CD4-positive, alpha-beta T cell treated with Interleukin-1 beta for 1 hour (primary cell): ENCODE results near the gene STARD13.
"Not testable (repeated sequence)": the region's sequence is repeated elsewhere in the genome, so short reads cannot be mapped to it uniquely, and the experiment has no call there.

ENCODE experiments used
- DNase-seq, 2 donors: peaks; one replicate each; pipeline ENCODE4 v3.0.0-alpha.2; 2020 to 2022

Gene STARD13

DNA sequence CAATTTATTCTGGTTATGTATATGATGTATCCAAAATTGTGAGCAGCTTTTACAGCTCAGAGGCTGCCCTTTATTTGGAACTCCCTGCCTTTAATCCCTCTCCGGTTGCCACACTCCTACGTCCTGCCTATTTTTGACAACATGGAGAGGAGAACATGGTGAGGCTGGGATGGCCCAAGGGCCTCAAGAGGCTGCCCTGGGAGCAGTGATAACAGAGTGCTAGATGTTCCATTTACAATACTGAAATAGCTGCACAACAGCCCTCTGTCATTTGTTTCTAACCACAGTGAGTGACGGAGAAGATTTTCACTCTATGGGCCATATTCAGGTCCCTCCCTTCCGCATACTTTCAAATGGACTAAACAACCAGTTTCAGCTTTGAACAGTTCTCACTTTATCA, 33.4 kb downstream of the STARD13 start:
- DNase-seq, result no peak

DNA sequence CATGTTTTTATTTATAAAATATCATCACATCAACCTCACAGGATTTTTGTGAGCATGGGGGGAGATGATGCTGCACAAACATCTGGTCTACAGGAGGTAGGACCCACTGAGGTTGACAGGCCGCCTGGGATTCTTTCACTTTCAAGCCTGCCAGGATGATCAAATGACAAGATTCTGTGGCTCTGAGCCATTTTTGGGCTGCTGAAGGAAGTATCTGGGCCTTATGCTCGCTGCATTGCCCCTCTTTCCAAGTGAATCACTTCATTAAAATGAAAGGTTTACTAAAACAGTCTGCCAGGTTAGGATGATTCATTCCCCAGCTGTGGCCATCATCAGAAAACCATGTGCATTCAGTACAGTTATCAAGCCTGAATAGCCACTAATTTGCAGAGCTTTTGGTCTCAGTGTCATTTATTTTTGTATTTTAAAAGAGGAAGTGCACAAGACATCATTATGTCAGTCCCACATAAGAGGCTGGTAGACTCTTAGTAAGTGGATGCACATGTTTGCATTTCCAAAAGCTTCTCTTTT, 34.4 kb downstream of the STARD13 start:
- no peak for DNase-seq

DNA sequence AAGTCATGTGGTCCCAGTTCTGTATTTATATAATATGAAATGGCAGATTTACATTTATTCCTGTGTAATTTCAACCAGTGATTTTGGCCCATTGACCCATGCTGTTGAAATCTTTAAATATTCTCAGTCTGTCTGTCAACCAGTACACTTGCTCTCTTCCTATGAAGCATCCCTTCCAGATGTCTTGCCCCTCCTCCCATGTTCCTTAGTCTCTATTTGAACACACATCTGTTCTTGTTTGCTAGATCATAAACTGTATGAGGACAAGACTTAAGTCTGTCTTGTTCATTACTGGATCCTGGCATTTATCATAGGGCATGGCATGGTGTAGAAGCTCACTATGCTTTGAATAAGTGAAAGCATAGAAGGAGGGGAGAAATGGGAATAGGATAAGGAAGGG, 34.9 kb downstream of the STARD13 start:
- no peak for DNase-seq

DNA sequence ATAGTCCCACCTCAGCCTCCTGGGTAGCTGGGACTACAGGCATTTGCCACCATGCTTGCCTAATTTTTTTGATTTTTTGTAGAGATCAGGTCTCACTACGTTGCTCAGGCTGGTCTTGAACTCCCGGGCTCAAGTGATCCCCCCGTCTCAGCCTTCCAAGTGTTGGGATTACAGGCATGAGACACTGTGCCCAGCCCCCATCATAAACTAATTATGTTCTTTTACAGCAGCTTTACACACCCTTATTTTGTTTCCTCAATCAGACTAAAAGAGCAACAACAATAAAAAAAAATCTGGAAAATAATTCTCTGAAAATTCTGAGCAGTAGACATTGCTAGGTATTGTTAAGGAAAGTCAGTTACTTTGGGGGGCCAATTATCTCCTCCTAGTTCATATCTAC, 35.7 kb downstream of the STARD13 start:
- no peak for DNase-seq

DNA sequence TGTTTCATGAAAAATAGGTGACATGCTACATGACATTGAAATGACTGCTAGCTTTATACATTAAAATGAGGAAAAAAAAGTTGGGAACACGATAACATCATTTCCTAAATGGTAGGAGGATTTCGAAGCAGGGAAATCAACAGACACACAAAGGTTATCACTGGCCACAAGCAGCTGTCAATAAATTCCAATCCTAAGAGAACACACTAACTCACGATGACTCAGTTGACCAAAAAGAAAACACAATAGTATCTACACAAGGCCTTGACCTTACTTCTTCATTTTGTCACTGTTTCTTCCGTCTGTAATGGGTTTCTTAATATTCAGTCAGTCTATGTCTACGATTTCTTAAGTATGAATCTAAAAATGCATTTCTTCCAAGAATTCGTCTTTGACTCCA, 36.5 kb downstream of the STARD13 start:
- no peak for DNase-seq

DNA sequence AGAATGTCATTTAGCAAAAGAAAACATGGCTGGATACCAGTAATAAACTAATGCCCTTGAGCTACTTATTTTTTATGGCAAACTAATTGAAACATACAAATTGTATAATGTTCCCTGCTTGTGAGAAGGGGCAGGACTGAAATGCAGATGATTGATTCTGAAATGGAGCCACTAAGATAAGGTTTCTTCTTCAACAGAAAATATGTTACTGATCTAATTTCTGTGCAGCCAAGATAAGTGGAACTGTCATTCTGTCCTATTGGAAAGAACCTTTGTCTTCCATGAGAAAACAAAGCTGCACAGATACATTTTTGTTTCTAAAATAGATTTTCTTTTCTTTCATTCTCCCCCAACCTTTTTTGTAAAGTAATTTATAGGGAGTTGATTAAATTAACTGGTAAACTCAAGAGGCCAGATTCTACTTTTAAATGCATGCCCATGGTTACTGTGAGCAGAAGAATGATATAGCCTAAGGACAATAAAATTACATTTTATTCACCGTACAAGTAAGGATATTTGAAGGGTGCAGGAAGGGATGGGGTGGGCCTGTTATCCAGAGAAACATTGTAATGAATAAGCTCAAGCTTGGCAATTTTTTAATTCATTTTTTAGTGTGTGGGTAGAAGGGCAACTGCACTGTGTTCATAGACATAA, 39.9 kb downstream of the STARD13 start:
- no peak for DNase-seq

DNA sequence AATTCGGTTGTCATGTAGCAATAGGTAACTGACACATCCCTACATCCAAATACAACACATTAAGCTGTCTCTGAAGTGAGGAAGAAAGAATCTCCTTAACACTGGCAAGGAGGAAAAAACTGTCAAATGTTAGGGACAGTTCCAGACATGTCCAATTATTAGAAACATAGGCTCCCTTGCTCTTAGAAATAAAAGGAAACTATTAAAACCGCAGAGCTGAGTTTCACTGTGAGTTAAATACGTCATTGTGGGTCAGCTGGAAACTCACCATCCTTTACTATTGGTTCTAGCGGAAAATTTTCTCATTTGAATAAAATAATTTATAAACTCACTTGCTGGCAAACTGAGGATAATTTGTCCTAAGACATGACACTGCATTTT, 40.7 kb downstream of the STARD13 start:
- DNase-seq, result no peak

DNA sequence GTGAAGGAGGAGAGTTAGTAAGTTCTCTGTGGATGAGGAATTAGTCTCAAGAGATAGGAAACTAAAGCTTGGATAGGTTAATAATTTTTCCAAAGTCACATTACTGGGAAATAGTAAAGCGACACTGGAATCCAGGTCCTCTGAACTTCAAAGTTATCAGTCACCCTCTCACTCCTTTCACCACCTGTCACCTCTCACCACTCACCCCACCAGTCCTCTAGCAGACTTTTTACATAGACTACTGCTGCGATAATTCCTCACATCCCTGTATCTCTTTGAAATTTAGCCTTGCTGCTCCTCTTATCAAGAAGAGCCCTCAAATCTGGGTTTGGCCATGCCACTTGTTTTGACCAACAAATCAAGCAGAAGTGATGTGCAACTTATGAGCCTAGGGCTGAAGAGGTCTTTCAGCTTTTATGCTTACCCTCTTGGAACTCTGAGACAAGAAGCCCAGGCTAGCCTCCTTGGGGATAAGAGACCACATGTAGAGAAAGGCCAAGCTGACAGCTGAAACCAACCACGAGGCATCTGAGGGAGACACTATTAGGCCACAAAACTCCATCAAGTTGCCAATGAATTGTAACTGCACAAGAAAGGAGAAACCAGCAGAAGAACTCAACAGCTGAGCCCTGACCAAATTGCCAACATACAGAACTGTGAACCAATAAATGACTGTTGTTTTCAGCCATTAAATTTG, 41.2 kb downstream of the STARD13 start:
- DNase-seq, result no peak

DNA sequence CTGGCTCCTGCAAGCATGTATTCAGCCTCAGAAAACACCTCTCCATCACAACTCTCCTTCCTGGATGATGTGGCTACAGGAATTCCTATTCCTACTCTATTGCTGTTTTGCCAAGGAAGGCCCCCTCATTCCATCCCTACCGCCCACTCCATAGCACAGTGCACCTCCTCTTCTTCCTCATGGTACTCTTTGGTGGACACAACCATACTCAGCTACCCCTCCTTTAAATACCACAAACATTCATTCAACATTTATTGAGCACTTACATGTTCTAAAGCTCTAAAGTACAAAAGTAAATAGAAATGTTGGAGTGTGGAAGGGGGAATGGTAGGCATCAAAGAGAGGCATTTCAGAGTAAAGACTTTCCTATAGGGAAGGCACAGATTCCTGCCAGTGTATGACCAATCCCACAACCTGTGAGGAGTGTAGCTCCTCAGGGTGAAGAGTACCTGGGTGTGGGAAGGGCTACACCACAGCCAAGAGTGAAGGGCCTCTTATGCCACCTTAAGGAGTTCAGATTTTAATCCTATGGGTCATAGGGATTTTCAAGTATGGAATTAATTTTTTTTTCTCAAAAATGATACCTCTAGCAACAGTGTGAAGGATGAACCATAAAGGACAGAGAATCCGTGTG, 42.5 kb downstream of the STARD13 start:
- DNase-seq, result no peak

DNA sequence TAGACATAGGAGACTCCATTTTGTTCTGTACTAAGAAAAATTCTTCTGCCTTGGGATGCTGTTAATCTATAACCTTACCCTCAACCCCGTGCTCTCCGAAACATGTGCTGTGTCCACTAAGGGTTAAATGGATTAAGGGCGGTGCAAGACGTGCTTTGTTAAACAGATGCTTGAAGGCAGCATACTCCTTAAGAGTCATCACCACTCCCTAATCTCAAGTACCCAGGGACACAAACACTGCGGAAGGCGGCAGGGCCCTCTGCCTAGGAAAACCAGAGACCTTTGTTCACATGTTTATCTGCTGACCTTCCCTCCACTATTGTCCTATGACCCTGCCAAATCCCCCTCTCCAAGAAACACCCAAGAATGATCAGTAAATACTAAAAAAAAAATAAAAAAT, 43.2 kb downstream of the STARD13 start:
- not testable (repeated sequence) for DNase-seq

DNA sequence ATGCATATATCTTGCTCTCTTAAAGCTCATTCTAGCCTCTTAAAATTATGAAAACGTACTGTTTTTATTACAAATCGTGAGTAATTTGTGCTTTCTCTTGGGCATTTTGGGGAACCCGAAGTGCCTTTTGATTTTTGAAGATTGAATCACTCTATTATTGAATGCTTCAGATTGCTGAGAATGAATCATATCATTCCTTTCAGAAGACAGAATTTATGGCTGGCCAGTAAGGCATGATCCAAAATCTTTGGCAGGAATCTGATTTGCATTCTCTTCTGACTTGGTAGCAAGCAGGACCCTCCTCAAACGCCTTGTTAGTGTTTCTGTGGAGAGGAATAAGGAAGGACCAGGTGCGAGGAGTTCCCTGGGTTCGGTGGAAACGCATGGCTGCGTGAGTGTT, 49.5 kb downstream of the STARD13 start:
- DNase-seq, result no peak

DNA sequence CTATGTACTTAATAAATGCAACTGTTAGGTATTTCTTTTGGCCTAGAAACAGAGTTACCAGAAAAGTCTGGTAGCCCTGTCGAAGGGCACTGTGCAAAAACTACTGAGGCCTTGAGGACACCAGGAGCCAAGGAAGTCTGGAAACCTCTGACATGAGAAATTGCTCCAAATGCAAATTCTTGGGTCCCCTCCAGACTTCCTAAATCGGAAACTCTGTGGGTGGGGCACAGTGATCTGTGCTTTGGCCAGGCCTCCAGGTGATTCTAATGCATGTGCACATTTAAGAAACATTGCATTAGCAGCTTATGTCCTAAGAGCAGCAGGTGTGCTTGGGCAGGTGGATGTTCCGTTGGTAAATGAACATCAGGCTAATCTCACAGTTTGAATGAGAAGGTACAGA, 50.0 kb downstream of the STARD13 start:
- no peak for DNase-seq

DNA sequence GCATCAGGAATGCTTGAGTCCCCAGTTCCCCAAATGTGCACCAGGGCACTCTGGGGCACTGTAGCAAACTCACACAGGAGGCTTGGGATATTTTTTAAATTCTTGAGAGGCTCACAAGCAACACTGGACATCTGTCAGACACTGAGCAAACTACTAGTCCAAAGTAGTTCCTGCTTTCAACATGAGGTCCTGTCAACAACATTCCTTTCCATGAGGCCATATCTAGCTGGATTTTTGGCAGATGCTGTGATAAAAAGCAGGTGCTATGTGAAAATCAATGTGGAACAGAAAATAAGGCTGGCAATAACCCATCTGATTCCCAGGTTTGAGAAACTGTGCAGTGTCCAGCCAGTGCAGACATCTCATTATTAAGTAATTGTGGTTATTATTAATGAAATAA, 50.5 kb downstream of the STARD13 start:
- no peak for DNase-seq

DNA sequence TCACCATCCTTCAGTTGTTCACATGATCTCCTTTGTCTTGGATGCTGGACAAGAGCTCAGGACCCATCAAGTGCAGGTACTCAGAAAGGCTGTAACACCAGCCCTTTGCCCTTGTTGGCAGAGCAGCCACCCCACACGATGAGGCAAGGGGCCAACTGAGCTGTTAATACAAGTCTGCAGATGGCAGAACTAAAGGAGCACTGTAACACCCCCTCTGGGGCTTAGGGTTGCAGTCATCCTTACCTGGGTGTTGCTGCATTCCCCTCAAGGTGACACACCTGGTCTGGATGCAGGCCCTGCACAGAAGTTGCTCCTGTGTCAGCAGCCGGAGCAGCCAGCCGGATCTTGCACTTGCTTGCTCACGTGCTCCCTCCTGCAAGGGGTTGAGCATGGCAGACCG, 52.0 kb downstream of the STARD13 start:
- DNase-seq, result no peak

DNA sequence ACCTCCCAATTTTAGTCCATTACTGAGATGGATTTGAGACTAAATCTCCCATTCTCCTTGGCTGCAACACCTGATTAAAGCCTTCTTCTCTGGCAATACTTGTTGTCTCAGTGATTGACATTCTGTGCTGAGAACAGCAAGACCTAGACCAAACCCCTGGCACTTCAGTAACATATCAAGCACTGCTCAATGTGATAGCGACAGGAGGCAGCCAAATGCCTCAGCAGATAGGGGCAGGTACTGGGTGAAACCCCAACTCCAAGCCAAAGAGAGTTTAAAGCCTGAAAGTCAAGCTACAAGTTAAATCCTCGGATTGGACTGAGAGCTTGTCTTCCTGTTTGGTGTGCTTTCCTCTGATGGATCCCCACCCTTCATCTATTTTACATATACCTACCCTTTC, 52.7 kb downstream of the STARD13 start:
- DNase-seq, result no peak

DNA sequence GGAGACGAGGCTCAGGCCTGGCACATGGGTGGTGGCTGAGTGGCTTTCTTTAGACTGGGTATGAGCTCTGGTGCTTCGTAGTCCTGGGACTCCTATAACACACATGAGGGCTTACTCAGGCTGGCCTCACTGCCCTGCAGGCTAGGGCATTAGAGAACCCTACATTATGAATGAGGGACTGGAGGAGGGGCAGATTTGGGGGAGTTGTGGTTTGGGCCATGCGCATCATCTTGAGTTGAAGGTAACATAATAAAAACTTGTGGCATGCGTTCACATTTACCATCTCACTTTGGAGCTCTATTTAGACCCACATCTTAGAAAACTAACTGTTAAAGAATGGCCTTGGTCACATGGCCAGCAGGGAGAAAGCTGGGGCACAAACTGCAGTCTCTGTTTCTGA, 54.2 kb downstream of the STARD13 start:
- DNase-seq, result no peak

DNA sequence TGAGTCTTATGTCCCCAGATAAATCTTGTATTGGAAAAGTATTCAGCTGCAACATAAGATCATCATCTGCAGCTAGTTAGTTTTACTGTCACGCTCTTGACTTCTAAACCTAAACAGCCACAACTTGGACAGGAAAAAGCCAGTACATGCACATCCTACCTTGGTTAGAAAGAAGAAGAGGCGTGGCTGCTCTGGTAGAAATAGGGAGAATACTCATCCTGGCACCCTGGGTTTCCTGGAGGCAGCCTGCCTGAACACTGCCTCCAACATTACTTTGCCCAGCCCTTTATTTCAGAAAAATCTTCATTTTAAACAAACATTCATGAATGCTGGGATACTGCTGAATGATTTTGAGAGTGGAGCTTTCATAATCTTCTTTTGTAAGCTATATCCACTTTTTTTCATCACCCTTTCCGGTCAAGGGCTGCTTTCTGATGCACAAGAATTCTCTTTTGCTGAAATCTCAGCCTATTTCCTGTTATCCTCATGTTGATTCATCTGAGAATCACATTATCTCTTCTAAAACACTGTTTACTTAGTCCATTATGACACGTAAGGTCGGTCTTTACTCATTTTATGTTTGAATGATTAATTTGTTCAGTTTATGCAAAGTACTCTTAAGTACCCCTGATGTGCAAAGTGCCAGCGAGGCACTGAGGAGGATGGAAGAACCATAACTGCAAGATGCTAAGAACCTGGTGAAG, 55.2 kb downstream of the STARD13 start:
- DNase-seq, result no peak

DNA sequence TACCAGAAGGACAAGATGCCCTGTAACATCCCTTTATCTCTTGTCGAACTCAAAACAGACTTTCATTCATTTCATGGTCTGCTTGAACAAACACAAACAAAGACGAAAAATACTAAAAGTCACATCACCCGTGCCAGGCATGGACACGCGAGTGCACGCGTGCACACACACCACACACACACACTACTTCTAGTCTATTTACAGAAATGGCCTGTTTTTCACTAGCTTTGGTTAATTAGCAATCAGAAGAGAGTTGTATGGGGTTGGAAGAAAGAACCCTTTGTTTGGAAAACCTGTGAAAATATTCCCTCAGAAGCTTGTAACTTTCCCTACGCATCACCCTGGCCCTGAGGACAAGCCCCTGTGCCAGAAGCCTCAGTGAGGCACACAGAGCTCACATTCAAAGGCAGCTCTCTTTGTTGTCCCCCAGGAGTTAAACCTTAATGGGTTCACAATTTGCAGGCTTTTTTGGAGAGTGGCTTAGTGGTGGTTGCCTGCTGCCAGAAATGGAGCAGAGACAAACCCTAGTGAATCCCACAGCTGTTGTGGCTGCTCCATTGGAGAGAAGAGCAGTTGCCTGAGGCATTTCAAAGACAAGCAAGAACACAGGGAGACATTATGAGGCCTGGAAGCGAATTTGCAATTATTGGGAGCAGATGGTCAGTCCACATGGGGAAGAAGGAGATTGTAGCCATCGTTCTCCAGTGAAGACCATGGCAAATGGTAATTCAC, 55.9 kb downstream of the STARD13 start:
- DNase-seq, result no peak

DNA sequence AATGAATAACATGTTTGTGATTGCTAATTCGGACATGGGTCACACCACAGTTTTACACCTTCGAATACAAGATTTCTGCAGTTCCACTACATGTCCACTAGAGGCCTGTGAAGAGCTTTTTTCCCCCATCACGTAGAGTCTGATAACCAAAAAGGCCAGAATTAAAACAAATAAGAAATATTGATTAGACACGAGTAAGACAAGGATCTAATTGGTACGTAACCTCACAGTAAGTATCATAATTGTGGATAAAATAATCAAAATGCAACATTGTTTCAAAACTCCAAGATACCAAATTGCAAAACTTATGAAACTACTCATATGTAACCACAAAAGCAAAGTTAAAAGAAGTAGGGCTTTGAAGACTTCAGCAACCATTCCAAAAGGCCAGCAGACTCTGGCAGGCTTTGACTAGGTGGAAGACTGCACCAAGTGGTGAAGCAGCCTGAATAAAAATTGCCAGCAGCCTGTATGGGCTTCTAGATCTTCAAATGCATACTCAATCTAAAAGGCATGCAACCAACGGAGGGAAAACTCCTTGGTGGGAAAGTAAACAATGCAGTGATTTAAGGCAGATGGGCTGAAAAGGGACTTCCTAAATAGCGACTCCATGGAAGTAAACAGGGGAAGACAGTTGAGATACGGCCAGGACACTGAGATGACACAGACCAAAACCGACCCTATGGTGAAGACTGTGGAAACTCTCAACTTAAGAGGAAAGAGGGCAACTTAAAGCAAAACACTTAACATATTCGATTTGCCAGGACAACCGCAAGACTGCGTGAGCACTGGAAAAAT, 56.7 kb downstream of the STARD13 start:
- peak in 1 of 2 donors; percentile 46 for DNase-seq

DNA sequence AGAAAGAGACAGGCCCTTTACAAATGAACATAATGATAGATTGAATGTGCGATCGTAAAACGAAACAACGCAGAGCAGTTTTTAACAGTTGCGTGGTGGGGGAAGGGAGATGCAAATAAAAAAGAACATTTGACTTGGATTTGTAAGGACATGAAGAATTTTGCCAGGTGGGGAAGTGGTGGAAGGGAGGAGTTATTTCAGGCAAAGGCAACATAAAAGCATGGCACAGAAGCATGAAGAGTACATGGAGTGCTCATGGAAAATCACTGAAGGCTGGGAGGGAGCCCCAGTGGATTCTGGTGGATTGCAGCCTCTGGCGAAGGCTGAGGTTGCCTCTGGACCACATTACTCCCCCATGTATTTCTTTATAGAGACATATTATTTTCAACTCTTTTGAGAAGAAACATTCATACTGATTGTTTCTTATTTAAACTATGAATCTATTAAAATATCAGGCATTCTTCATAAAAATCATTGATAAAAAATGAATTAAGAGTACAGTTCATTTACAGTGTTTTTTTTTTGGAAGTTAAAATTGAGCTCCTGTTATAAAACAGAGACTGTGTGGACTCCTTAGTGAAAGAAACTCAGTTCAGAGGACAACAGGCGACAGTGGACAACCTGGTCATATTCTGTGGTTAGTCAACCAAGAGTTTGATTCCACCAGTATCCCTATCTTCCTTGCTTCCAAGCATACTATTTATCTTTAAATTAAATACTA, 57.5 kb downstream of the STARD13 start:
- no peak for DNase-seq

DNA sequence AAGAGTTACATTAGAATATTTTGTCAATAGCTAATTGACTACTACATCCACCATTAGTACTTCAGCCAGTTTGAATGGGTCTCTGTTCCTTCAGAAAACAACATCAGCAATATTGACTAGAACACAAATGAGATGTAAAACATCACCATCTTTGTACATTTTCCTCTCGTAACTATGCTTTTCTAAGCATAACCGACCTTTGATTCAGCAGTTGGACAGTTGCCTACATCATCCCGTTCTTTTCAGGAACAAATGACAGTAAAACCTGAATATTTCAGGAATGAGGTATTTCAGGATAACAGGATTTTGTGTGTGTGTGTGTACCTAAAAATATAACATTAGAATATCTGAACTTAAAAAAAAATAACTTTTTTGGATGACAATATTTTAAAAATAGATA, 60.9 kb downstream of the STARD13 start:
- no peak for DNase-seq
